ENCODE results near the gene DNAJC9. TPM values are rescaled to one million over a fixed set of nuclear protein-coding genes. Genes with fewer than 3 reads are reported as not detected.

The DNAJC9 gene
- total RNA-seq, 4 donors from 2014 or later: 15.2 to 21.0 (median 18.7) TPM

DNA sequence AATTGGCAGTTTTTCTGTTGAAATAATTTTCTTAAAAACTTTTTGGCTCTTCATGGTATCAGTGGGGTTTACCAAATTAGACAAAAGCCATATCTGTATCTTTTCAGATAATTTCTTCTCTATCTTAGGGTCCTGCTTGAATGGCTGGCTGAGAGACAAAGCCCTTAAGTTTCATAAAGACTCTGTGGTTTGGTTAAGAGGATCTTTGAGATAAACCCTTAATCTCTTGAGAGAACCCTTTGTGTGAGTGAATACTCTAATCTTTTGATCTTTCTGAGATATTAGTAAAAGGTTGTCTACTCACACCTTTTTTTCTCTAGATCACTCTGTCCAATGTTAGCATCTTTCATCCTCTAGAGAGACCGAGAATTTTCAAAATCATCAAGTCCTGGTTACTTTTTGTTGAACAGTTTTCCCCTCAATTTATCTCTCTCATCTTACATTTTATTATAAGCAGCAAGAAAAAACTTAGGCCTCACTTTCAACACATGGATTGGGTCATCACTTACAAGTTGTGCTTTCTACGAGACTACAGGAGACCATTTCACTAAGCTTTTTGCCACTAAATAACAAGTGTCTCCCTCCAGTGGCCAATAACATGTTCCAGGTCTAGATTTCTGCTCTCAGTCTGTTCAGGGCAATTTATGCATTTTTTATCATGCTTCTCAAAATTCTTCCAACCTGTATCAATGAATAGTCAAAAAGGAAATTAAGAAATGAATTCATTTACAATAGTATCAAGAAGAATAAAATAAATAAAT is 28.4 kb downstream of the DNAJC9 start:
- Histone ChIP-seq H3K27me3 (no peaks in the 10 kb centered on the region), H3K36me3 (peaks cover 10 to 11% of the 10 kb centered on the region in 2 donors), H3K4me3 (replicated peaks in 1 of 3) (no peak overlapping the region), H3K9me3 (no peaks in the 10 kb centered on the region), H3K4me1 (no peaks in the 10 kb centered on the region), H3K27ac (no peak overlapping the region)
- TF ChIP-seq POLR2A (IDR thresholded peaks at IDR 0.05): no peak
- TF ChIP-seq, protein P1, sequence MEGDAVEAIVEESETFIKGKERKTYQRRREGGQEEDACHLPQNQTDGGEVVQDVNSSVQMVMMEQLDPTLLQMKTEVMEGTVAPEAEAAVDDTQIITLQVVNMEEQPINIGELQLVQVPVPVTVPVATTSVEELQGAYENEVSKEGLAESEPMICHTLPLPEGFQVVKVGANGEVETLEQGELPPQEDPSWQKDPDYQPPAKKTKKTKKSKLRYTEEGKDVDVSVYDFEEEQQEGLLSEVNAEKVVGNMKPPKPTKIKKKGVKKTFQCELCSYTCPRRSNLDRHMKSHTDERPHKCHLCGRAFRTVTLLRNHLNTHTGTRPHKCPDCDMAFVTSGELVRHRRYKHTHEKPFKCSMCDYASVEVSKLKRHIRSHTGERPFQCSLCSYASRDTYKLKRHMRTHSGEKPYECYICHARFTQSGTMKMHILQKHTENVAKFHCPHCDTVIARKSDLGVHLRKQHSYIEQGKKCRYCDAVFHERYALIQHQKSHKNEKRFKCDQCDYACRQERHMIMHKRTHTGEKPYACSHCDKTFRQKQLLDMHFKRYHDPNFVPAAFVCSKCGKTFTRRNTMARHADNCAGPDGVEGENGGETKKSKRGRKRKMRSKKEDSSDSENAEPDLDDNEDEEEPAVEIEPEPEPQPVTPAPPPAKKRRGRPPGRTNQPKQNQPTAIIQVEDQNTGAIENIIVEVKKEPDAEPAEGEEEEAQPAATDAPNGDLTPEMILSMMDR (IDR thresholded peaks at IDR 0.05): no peak
- no peak for DNase-seq
- intact Hi-C loops (cut with DNase I): no loop called here
- WGBS, 2 donors: 92 to 97% methylated on average over 2 of the region's 2 CpGs

DNA sequence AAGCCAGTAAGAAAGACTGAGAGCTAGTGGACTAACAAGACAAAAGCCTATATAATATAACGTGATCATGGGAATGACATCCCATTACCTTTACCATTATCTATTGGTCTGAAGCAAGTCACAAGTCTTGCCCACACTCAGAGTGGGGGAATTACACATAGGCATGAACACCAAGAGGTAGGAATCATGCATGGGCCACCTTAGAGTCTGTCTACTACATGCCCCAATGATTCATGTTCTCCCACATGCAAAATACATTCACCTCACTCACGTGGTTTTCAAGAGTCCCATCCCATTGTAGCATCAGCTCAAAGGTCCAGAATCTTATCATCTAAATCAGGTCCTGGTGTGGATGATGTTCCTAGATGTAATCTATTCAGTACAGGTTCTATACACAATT is 29.4 kb downstream of the DNAJC9 start:
- H3K27ac ChIP-seq: no peak overlapping the region
- no peak for DNase-seq
- no peaks in the 10 kb centered on the region for H3K9me3 ChIP-seq
- H3K4me3 ChIP-seq (replicated peaks in 1 of 3): no peak overlapping the region
- no peak for TF ChIP-seq POLR2A (IDR thresholded peaks at IDR 0.05)
- TF ChIP-seq, protein P1 (IDR thresholded peaks at IDR 0.05): no peak
- 93 to 98% methylated on average over 2 of the region's 2 CpGs for WGBS, 2 donors
- intact Hi-C loops (cut with DNase I): no loop called here
- no peaks in the 10 kb centered on the region for H3K27me3 ChIP-seq
- peaks cover 10 to 11% of the 10 kb centered on the region in 2 donors for H3K36me3 ChIP-seq
- H3K4me1 ChIP-seq: no peaks in the 10 kb centered on the region

- intact Hi-C loops (cut with DNase I): no loop called here
- no peak overlapping the region for H3K4me3 ChIP-seq (replicated peaks in 1 of 3)
- no peaks in the 10 kb centered on the region for H3K9me3 ChIP-seq
- 94 to 96% methylated on average over 1 of the region's 1 CpG for WGBS, 2 donors
- peaks cover 10 to 11% of the 10 kb centered on the region in 2 donors for H3K36me3 ChIP-seq
- H3K4me1 ChIP-seq: no peaks in the 10 kb centered on the region
- no peak overlapping the region for H3K27ac ChIP-seq
- TF ChIP-seq POLR2A (IDR thresholded peaks at IDR 0.05): no peak
- TF ChIP-seq, protein P1 (IDR thresholded peaks at IDR 0.05): no peak
- DNase-seq: no peak
- H3K27me3 ChIP-seq: no peaks in the 10 kb centered on the region
These were observed 31.3 kb downstream of the DNAJC9 start for GRCh38 chr10:73215749-73216148.

- H3K9me3 ChIP-seq: no peaks in the 10 kb centered on the region
- intact Hi-C loops (cut with DNase I): no loop called here
- H3K4me3 ChIP-seq (replicated peaks in 1 of 3): no peak overlapping the region
- 94 to 95% methylated on average over 4 of the region's 4 CpGs for WGBS, 2 donors
- H3K27ac ChIP-seq: no peak overlapping the region
- no peak for TF ChIP-seq POLR2A (IDR thresholded peaks at IDR 0.05)
- TF ChIP-seq, protein P1 (IDR thresholded peaks at IDR 0.05): no peak
- H3K4me1 ChIP-seq: no peaks in the 10 kb centered on the region
- H3K36me3 ChIP-seq: peaks cover 0 to 7% of the 10 kb centered on the region in 2 donors
- DNase-seq: no peak
- H3K27me3 ChIP-seq: no peaks in the 10 kb centered on the region
These were observed 35.8 kb downstream of the DNAJC9 start for GRCh38 chr10:73211106-73211811.

Measured in thyroid gland (tissue), 4 donors.